Neuronal stem cell (in vitro differentiated cells): ENCODE data around the gene RNF17.

Source experiments
- DNase-seq: peaks from one replicate; pipeline ENCODE4 v3.0.0-alpha.2; 2013; ENCODE audit warnings: low spot score
- H2AFZ ChIP-seq: one replicate; pipeline ENCODE4 v1.6.1; 2013; ENCODE audit warnings: mild to moderate bottlenecking, low read length, inconsistent platforms
- H2AK5ac ChIP-seq: 2 replicates; pipeline ENCODE4 v1.6.1; 2013; ENCODE audit warnings: low read depth, mild to moderate bottlenecking, inconsistent platforms, low read length, moderate library complexity, mixed read lengths
- H2BK120ac ChIP-seq: 2 replicates; pipeline ENCODE4 v1.6.1; 2013; ENCODE audit warnings: low read depth, mild to moderate bottlenecking, inconsistent platforms, low read length, moderate library complexity, mixed read lengths
- H2BK12ac ChIP-seq: one replicate; pipeline ENCODE4 v1.6.1; 2013; ENCODE audit warnings: low read length, inconsistent platforms
- H2BK15ac ChIP-seq: 2 replicates; pipeline ENCODE4 v1.6.1; 2013; ENCODE audit warnings: mild to moderate bottlenecking, low read length, inconsistent platforms, mixed read lengths
- H2BK5ac ChIP-seq: one replicate; pipeline ENCODE4 v1.6.1; 2013; ENCODE audit warnings: inconsistent platforms, mild to moderate bottlenecking, low read length, moderate library complexity
- H3K14ac ChIP-seq: one replicate; pipeline ENCODE4 v1.6.1; 2013; ENCODE audit warnings: low read length, inconsistent platforms
- H3K18ac ChIP-seq: 2 replicates; pipeline ENCODE4 v1.6.1; 2013; ENCODE audit warnings: low read length, inconsistent platforms
- H3K23ac ChIP-seq: 2 replicates; pipeline ENCODE4 v1.6.1; 2013; ENCODE audit warnings: low read depth, mild to moderate bottlenecking, mixed read lengths, low read length, inconsistent platforms; ENCODE audit not compliant: poor library complexity
- H3K27ac ChIP-seq: replicated peaks from 3 replicates; pipeline ENCODE4 v1.5.1; 2013; ENCODE audit warnings: low read length, inconsistent platforms
- H3K27me3 ChIP-seq, 3 experiments: 2 replicates each; pipeline ENCODE4 v1.6.1; 2013; ENCODE audit warnings: low read length in 3 of 3, mild to moderate bottlenecking in 2 of 3, inconsistent platforms in 1 of 3, low read depth in 1 of 3, mixed read lengths in 1 of 3, moderate library complexity in 1 of 3; ENCODE audit not compliant: control insufficient read depth in 3 of 3, insufficient read depth in 3 of 3
- H3K36me3 ChIP-seq, 2 donors: replicated peaks in 1 of 2; 2 replicates each; pipeline ENCODE4 v1.6.1; 2013; ENCODE audit warnings: low read length in 2 of 2; ENCODE audit not compliant: control insufficient read depth in 2 of 2, insufficient read depth in 2 of 2
- H3K4ac ChIP-seq: 2 replicates; pipeline ENCODE4 v1.6.1; 2013; ENCODE audit warnings: inconsistent platforms, mild to moderate bottlenecking, low read length, moderate library complexity
- H3K4me1 ChIP-seq, 2 donors: 1 replicate in 1 of 2; 2 replicates in 1 of 2; pipeline ENCODE4 v1.6.1; 2013; ENCODE audit warnings: low read length in 2 of 2, low read depth in 1 of 2; ENCODE audit not compliant: control insufficient read depth in 2 of 2, insufficient read depth in 1 of 2
- H3K4me2 ChIP-seq: one replicate; pipeline ENCODE4 v1.6.1; 2013; ENCODE audit warnings: mild to moderate bottlenecking, low read length, inconsistent platforms; ENCODE audit not compliant: insufficient read depth, poor library complexity, severe bottlenecking
- H3K4me3 ChIP-seq, 2 donors: 2 replicates each; pipeline ENCODE4 v1.5.1; 2013; ENCODE audit warnings: low read length in 2 of 2, mild to moderate bottlenecking in 2 of 2, inconsistent platforms in 1 of 2, moderate library complexity in 1 of 2
- H3K79me1 ChIP-seq: one replicate; pipeline ENCODE4 v1.6.1; 2013; ENCODE audit warnings: low read depth, mild to moderate bottlenecking, inconsistent platforms, low read length, moderate library complexity
- H3K9ac ChIP-seq: one replicate; pipeline ENCODE4 v1.6.1; 2013; ENCODE audit warnings: mild to moderate bottlenecking, low read depth, low read length, inconsistent platforms; ENCODE audit not compliant: poor library complexity
- H3K9me3 ChIP-seq, 2 donors: replicated peaks in 1 of 2; 2 replicates each; pipeline versions ENCODE3 to v1.6.1; 2013; ENCODE audit warnings: low read length in 2 of 2, mild to moderate bottlenecking in 2 of 2, inconsistent platforms in 1 of 2, low read depth in 1 of 2, mixed read lengths in 1 of 2, moderate library complexity in 1 of 2; ENCODE audit not compliant: control insufficient read depth in 2 of 2, insufficient read depth in 1 of 2
- H4K8ac ChIP-seq: one replicate; pipeline ENCODE4 v1.6.1; 2013; ENCODE audit warnings: low read depth, mild to moderate bottlenecking, inconsistent platforms, low read length, moderate library complexity
- H4K91ac ChIP-seq: one replicate; pipeline ENCODE4 v1.6.1; 2013; ENCODE audit warnings: low read length, low read depth, mild to moderate bottlenecking, inconsistent platforms; ENCODE audit not compliant: poor library complexity
- WGBS, 2 donors: extraction: QIAGEN DNeasy Blood & Tissue Kit; methylation state at CpG; one replicate each; pipeline ENCODE4 v1.1.7; 2013; ENCODE audit warnings: missing lambda C conversion rate in 2 of 2, mixed read lengths in 1 of 2; ENCODE audit not compliant: insufficient read length in 2 of 2, insufficient replicate concordance in 1 of 2; ENCODE audit errors: extremely low coverage in 2 of 2; 5-methylcytosine and 5-hydroxymethylcytosine counted together

Gene RNF17

GRCh38 chr13:24899601-24900000, 135.6 kb downstream of the RNF17 start:
- Histone ChIP-seq H3K9ac (no peak overlapping the region), H4K8ac (no peak overlapping the region), H2BK5ac (no peak overlapping the region), H2BK120ac (no peak overlapping the region), H2AK5ac (no peak overlapping the region), H3K79me1 (no peaks in the 10 kb centered on the region), H3K4ac (no peak overlapping the region), H3K9me3 (no peaks in the 10 kb centered on the region), H3K23ac (no peak overlapping the region), H2BK12ac (no peak overlapping the region), H3K27me3 (no peaks in the 10 kb centered on the region), H2AFZ (no peak overlapping the region), H4K91ac (no peak overlapping the region), H3K18ac (no peak overlapping the region), H3K27ac (no peak overlapping the region), H3K14ac (no peak overlapping the region), H3K36me3 (peaks cover 16 to 91% of the 10 kb centered on the region in 2 donors), H3K4me3 (no peak overlapping the region), H2BK15ac (no peak overlapping the region), H3K4me1 (no peaks in the 10 kb centered on the region), H3K4me2 (no peak overlapping the region)
- DNase-seq = no peak
- no CpG with 5 or more reads among the region's 5 CpGs for WGBS, 2 donors

- no peak overlapping the region for H2AFZ ChIP-seq
- H4K8ac ChIP-seq = no peak overlapping the region
- H3K14ac ChIP-seq = no peak overlapping the region
- H3K18ac ChIP-seq = no peak overlapping the region
- no peaks in the 10 kb centered on the region for H3K4me1 ChIP-seq
- no peak overlapping the region for H3K27ac ChIP-seq
- WGBS, 2 donors = no CpG with 5 or more reads among the region's 9 CpGs
- H3K23ac ChIP-seq = no peak overlapping the region
- H2BK15ac ChIP-seq = no peak overlapping the region
- H3K9me3 ChIP-seq = no peaks in the 10 kb centered on the region
- no peaks in the 10 kb centered on the region for H3K27me3 ChIP-seq
- no peak overlapping the region for H2BK12ac ChIP-seq
- H3K4me3 ChIP-seq = no peak overlapping the region
- H2BK5ac ChIP-seq = no peak overlapping the region
- H3K36me3 ChIP-seq = peaks cover 18 to 99% of the 10 kb centered on the region in 2 donors
- H3K79me1 ChIP-seq = no peaks in the 10 kb centered on the region
- H4K91ac ChIP-seq = no peak overlapping the region
- no peak overlapping the region for H3K4ac ChIP-seq
- H3K4me2 ChIP-seq = no peak overlapping the region
- H3K9ac ChIP-seq = no peak overlapping the region
- no peak for DNase-seq
- no peak overlapping the region for H2BK120ac ChIP-seq
- H2AK5ac ChIP-seq = no peak overlapping the region
Measured at GRCh38 chr13:24900507-24900906, 136.5 kb downstream of the RNF17 start.

DNA sequence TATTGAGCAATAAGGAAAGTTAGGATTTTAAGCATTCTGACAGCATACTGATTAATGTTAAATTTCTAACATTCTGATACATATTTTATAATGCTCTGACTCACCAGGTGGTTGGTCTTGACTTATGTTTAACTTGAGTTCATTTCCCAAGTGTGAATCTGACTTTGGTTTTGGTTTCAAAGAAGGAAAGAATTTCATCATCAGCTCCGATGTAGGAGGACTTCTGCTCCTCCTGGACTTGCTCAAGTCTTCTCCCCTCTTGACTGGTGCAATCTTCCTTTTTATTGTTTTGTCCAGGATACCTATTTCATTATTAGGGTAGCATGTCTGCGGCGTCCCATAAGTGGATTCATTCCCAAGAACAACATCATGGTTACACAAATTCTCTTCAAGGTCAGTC, 141.3 kb downstream of the RNF17 start:
- H2AFZ ChIP-seq = no peak overlapping the region
- no CpG with 5 or more reads among the region's 3 CpGs for WGBS, 2 donors
- no peak overlapping the region for H3K4me2 ChIP-seq
- H2BK12ac ChIP-seq = no peak overlapping the region
- no peak overlapping the region for H3K18ac ChIP-seq
- no peaks in the 10 kb centered on the region for H3K9me3 ChIP-seq
- no peak overlapping the region for H2AK5ac ChIP-seq
- H2BK15ac ChIP-seq = no peak overlapping the region
- no peak overlapping the region for H3K4me3 ChIP-seq
- H3K27ac ChIP-seq = no peak overlapping the region
- H3K4me1 ChIP-seq = no peaks in the 10 kb centered on the region
- H3K36me3 ChIP-seq = peaks cover 22 to 100% of the 10 kb centered on the region in 2 donors
- no peaks in the 10 kb centered on the region for H3K79me1 ChIP-seq
- H4K8ac ChIP-seq = no peak overlapping the region
- H3K23ac ChIP-seq = no peak overlapping the region
- H2BK5ac ChIP-seq = no peak overlapping the region
- no peaks in the 10 kb centered on the region for H3K27me3 ChIP-seq
- no peak overlapping the region for H3K14ac ChIP-seq
- H2BK120ac ChIP-seq = no peak overlapping the region
- DNase-seq = no peak
- no peak overlapping the region for H3K9ac ChIP-seq
- no peak overlapping the region for H4K91ac ChIP-seq
- H3K4ac ChIP-seq = no peak overlapping the region

DNA sequence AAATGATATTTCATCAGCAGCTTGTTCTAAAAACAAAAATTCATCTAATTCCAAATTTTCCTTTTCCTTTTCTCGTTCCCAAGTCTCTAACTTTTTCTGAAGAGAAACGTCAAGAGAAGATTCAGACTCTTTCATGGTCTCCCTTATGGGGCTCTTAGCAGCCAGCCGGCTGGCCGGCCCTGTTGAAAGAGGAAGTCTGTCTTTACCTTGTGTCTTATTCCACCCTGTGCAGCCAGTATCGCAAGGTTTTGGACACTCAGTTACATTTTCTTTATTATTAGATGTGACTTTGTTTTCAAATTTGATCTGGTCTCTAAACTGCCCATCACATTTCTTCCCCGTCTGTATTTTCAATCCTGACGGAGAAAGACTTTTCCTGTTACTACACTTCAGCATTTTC, 142.3 kb downstream of the RNF17 start:
- no peak overlapping the region for H2BK15ac ChIP-seq
- no peak overlapping the region for H2BK5ac ChIP-seq
- no peaks in the 10 kb centered on the region for H3K9me3 ChIP-seq
- H3K4me2 ChIP-seq = no peak overlapping the region
- H3K14ac ChIP-seq = no peak overlapping the region
- no peaks in the 10 kb centered on the region for H3K79me1 ChIP-seq
- H3K18ac ChIP-seq = no peak overlapping the region
- no peaks in the 10 kb centered on the region for H3K4me1 ChIP-seq
- H2AFZ ChIP-seq = no peak overlapping the region
- H2AK5ac ChIP-seq = no peak overlapping the region
- H3K27ac ChIP-seq = no peak overlapping the region
- DNase-seq = no peak
- no peak overlapping the region for H4K91ac ChIP-seq
- H3K23ac ChIP-seq = no peak overlapping the region
- 71% methylated on average over 1 of the region's 7 CpGs; no CpG with 5 or more reads in 1 of the 2 donors for WGBS, 2 donors
- no peak overlapping the region for H3K4me3 ChIP-seq
- no peak overlapping the region for H3K4ac ChIP-seq
- no peak overlapping the region for H2BK12ac ChIP-seq
- H3K27me3 ChIP-seq = no peaks in the 10 kb centered on the region
- no peak overlapping the region for H2BK120ac ChIP-seq
- H4K8ac ChIP-seq = no peak overlapping the region
- no peak overlapping the region for H3K9ac ChIP-seq
- peaks cover 17 to 100% of the 10 kb centered on the region in 2 donors for H3K36me3 ChIP-seq
